ENCODE measurements around the gene CCT8.

The CCT8 gene, protein sequence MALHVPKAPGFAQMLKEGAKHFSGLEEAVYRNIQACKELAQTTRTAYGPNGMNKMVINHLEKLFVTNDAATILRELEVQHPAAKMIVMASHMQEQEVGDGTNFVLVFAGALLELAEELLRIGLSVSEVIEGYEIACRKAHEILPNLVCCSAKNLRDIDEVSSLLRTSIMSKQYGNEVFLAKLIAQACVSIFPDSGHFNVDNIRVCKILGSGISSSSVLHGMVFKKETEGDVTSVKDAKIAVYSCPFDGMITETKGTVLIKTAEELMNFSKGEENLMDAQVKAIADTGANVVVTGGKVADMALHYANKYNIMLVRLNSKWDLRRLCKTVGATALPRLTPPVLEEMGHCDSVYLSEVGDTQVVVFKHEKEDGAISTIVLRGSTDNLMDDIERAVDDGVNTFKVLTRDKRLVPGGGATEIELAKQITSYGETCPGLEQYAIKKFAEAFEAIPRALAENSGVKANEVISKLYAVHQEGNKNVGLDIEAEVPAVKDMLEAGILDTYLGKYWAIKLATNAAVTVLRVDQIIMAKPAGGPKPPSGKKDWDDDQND

DNA sequence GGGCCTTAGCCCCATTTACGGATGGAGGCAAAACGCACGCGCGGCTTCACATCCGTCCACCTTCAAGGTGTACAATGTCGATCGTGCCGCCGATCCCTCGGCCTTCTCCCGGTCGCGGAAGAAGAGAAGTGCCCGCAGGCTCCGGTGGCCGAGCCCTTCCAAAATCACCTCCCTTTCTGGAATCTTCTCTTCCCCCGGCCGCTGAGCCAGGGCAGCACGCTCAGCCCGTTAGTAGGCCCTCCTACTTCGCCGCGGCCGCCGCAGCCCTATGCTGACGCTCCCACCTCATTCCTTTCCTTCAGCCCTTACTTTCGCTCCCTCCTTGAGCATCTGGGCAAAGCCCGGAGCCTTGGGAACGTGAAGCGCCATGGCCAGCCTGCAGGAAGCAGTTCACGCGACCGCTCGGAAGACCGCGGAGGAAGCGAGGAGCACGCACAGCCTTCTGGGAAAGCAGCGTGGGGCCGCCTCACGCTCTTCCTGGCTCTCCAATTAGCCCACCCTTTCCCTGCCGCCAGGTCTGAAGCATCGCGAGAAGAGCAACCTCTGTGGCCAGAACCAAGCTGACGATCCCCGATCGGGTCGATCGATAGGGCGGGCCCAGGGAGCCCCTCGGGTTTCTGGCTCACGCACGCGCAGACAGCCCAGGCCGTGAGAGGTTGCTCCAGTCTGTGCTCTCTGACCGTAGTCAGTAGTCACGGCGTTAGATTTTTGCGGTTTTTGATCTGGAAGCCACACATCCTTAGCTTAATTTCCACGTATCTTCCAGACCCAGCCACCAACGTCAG lies at the start of gene CCT8:
Gene CCT8 (minus strand): TSS at position 427 of the 785 bp plus-strand sequence. CDS start 58 bp downstream, at position 369.
- peak; percentile 99 for DNase-seq (ENCODE audit: low read depth in 2 of 2)

DNA sequence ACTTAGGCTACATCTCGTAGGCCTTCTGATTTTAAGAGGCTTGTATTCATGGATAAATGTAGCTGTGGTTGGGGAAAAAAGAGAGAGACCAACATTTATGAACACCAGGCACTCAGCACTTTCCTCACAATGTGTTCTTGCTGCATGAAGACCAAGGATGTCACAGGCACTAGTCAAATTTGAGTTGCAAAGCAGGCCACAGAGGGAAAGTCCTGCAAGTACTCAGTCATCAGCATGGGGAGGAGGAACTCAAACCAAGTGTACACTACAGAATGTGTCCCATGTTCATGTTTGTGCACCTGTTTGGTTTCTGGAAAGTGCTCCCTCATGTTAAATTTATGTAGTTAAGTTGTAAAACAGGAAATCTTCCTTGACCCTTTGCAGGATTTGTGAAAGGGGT lies 48.3 kb upstream of the CCT8 start:
- DNase-seq (ENCODE audit: low read depth in 2 of 2) = no peak

DNA sequence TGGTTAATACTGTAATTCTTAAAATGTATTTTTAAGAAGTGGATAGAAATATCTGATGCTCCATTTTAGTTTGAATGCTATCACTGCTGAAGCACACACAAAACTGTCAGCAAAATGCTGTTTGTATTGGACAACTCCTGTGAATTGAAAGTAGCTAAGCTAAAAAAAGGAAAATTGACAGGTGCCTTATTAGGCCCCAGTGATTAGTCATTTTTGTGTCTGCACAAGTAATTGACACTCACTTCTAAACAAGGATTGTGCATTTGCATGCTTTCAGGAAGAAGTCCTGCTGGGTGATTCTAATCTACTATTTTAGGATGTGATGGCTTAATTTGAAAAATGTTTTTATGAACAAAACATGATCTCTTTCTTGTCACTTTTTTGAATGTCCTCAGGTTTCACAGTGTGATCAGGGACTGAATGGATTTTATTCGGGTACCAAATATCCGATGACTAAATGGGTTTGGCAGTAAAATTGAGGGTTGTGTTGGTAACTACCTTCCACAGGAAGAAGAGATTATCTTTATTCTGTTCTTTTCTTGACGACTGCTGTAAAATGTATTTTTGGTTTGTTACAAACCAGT lies 44.0 kb upstream of the CCT8 start:
- no peak for DNase-seq (ENCODE audit: low read depth in 2 of 2)

DNA sequence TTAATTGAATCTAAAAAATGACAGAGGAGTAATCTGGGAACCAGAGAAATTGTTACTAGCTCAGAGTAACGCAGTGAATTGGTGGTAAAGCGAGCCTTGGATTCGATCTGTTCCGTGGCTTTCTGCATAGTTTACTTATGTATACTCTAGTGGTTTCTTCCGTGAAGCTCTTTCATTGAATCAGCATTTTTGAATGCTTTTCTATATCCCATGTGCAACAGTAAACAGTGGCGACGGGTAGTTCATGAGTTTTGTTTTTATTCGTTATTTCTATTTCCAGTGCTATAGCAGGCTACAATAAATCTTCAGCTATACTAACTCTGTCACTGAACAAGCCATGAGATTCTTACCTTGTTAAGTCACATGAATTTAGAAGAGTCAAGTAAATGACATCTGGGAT lies 42.5 kb upstream of the CCT8 start:
- no peak for DNase-seq (ENCODE audit: low read depth in 2 of 2)

DNA sequence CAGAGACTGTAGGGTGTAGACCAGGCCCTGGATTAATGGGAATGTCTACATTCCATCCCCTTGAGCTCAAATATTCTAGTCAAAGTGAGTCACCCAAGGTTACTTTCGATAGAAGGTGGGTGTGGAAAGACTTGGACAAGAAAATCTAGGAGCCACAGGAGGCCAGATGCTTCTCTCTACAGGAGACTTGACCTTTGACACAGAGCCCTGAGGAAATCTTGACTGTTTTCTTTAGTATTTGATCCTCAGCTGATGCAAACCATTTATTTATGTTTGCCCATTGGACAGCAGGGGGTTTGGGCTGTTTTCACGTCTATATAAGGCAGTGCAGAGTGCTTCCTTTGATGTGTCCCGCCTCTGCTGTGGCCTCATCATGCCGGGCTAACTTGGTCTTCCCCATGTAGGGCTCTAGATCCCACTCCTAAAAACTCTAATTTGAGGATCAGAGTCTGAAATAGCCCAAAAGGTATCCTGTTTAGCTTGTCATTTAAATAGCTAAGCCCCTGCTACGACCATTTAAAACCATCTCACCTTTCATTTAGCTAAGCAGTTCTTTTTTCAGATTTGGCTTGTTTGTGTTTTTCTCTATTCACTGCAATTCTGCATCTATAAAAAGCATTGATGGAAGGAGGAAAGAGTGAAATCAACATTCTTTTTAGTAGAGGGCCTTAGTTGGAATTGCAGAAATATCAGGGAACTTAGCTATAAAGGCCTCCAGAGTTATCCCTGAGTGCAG lies 41.5 kb upstream of the CCT8 start:
- peak in 1 of 2 experiments; percentile 42 for DNase-seq (ENCODE audit: low read depth in 2 of 2)

DNA sequence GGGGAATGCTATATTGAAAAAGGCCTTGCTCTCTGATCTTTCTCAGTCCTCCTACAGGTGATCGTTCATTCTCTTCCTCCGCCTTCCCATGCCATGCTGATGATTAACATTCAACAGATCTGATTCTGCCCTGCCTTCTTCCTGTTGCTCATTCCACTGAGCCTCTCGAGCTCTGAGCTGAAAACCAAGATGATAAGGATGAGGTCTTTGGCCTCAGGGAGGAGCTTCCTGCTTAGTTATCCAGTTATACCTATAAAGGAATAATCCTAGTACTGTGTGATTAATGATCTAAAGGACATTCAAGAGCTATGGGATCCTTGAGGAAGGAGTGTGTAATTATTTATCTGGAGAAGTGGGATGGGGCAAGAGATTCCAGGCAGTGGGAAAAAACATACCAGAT lies 31.8 kb upstream of the CCT8 start:
- DNase-seq (ENCODE audit: low read depth in 2 of 2) = no peak

DNA sequence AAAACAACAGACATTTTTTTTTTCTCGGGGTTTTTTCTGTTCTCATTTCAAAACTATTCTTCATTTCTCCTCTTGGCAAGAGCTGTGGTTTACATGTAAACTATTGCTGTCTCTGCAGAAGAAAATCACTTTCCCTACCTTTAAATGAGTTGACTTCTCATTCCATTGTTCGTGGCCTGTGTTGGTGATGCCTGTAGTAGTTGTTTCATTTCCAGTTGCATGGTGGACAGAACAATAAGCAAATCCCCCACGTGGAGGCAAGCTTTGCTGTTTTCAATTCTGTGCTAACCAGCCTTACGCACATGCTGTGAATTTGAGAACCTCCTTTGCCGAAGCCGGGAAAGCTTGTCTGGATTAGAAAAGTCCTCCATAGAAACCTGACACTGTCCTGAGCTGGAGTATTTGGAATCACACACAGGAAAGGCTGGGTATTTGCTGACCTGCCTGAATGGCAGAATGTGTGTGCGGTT lies 30.8 kb upstream of the CCT8 start:
- no peak for DNase-seq (ENCODE audit: low read depth in 2 of 2)

DNA sequence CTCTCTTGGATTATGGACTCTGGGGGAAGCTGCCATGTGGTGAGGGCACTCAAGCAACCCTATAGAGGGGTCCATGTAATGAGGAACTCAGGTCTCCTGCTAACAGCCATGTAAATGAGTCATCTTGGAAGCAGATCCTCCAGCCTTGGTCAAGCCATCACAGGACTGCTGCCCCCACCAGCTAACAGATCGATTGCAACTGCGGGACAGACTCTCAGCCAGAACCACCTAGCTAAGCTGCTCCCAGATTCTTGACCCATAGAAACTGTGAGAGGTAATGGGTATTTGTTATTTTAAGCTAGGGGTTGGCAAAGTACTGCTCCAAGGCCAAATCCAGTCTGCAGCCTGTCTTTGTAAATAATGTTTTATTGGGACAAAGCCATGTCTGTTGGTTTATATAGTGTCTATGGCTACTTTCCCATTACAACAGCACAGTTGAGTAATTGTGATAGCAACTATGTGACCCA lies 29.4 kb upstream of the CCT8 start:
- DNase-seq (ENCODE audit: low read depth in 2 of 2) = no peak

DNA sequence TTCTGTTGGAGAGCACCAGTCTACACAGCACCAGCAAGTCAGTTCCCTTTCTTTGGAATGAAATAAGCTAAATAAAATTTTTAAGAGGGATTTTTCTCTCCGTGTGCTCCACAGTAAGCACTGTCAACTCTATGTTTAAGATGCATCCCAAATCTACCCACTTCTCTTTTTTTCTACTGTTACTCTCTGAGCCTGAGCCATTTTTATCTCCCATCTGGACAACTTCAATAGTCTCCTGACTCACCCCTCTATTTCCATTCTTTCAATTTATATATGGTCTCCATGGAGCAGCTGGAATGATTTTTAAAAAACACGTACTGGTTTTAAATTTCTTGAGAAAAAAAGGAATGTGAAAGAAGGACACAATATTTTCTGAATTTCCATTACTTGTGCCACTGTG lies 24.7 kb upstream of the CCT8 start:
- no peak for DNase-seq (ENCODE audit: low read depth in 2 of 2)

DNA sequence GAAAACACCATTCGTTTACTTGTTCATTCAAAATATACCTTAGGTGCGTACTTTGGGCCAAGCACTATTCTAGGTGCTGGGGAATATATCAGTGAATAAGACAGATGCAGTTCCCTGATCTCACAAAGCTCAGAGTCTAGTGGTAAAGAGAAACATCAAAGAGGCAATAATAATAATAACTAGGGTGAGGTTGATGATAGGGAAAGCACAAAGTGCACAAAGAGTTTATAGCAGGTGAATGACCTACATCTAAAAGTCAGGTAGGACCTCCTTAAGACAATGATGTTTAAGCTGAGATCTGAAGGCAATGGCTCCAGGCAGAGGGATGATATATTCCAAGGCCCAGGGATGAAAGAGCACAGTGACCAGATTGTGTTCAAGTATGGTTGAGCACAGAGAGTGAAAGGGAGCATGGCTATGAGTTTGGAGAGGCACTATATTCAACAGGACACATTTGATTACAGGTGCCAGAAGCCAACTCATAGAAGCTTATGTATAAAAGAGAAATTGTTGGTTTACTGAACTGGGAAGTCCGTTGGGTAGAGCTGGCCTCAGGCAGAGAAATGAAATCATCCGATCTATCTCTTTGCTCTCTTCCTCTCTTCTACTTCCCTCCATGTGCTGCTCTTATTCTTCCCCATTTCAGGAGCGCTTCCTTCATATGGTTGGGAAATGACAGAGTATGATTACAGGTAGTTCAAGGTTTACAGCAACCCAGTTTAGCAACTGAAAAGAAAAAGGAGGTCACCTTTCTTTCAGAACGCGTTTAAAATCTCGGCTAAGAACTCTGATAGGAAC lies 23.0 kb upstream of the CCT8 start:
- DNase-seq (ENCODE audit: low read depth in 2 of 2) = no peak

DNA sequence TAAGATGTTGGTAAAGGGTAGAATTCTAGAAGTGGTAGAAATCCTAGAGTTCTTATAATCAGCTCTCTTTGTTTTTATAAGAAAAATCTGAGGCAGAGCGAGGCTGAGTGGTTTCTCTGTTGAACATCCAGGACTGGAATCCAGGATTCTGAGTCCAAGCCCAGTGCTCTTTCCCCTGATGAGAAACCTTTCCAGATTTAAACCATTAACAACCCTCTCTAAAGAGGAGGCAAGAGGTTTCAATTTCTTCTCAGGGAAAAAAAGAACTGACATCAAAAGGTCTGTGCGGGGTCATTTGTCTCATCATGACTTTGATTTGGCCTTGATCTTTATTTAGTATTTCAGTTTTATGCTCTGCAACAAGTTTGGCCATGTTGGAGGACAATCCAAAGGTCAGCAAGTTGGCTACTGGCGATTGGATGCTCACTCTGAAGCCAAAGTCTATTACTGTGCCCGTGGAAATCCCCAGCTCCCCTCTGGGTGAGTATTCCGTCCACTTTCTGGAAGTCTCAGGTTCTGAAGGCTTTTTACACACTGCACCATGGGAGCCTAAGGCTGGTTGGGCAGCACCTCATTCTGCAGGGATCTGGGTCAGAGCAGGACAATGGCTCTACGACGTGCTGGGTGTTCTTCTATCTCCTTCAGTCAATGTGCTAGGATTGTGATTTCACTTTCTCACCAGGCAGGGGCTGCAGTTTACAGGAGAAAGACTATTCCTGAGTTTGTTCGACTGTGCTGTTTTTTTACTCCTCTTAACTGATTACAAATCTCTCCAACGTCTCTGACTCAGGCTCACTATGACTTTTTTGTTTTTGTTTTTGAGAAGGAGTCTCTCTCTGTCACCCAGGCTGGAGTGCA lies 18.9 kb upstream of the CCT8 start:
- no peak for DNase-seq (ENCODE audit: low read depth in 2 of 2)

DNA sequence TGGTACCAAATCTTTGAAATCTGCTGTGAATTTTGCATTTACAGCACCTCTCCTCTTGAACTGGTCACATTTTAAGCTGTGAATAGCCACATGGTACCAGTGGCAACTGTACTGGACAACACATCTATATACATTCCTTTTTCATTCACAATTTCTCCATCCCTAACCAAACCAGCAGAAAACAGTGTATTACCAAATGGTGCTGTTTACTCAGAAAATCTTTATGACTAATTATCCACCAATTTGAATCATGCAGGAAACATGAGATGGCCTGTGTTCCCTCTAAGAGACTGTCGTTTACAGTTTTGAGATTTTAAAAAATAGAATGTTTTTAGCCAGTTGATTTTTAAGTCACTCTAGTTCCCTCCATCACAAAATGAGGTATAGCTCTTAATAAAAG lies 17.6 kb upstream of the CCT8 start:
- peak; percentile 40 for DNase-seq (ENCODE audit: low read depth in 2 of 2)

DNA sequence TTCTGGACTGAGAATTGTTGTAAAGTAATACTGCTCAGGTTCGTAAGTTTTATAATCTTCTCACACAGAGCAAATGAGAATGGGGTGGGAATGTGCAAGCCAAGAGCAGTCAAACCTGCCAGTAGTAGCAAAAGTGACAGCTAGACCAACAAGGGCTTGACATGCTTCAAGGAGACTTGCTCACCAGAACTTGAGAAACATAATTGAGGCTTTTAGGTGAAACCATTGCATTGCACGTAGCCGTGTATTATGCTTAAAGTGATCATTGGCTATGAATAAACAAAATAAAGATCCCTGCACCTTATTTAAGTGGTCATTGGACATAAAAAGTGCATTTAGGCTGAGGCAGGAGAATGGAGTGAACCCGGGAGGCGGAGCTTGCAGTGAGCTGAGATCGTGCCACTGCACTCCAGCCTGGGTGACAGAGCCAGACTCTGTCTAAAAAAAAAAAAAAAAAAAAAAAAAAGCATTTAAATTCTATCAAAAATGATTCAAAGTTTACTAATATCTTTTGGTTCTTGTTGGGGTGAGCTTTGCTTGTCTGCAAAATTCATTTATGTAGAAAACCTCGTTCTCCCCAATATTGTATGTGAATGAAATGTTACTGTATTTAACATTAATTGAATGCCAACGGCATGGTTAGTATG lies 11.8 kb upstream of the CCT8 start:
- DNase-seq (ENCODE audit: low read depth in 2 of 2) = no peak

DNA sequence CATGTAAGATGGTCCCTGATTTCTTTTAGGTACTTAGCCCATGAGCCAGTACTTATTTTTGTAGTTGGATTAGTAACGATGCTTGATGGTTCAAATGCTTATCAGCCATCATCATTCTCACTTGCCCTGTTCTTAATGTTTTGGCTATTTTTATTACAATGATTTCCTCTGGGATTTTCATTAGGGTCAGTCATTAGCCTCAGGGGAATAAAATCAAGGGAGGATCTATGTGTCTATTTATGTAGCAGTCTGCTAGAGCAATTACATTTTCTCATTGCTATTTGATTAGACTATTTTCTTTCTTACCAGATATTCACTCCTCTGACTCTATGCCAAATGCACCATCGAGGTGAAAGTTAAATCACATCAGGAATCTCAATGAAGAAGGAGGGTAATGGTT lies 10.9 kb upstream of the CCT8 start:
- DNase-seq (ENCODE audit: low read depth in 2 of 2) = no peak

DNA sequence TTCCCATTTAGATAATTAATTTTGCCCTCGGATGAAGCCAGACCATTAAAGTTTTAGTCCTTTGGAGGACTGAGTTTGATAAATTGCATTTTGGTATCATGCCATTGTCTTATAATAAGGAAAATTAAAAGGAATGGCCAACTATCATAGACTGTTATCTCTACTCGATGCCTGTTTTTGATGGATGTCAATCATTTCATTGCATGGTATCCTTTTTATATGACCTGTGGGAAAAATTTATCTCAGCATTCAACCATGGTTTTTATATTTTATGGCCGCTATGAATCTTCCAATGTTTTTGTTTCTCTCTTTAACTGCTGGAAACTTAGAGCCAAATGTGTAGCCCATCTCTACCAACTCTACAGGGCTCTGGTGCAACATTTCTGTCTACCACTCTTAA lies 9.9 kb upstream of the CCT8 start:
- DNase-seq (ENCODE audit: low read depth in 2 of 2) = no peak

DNA sequence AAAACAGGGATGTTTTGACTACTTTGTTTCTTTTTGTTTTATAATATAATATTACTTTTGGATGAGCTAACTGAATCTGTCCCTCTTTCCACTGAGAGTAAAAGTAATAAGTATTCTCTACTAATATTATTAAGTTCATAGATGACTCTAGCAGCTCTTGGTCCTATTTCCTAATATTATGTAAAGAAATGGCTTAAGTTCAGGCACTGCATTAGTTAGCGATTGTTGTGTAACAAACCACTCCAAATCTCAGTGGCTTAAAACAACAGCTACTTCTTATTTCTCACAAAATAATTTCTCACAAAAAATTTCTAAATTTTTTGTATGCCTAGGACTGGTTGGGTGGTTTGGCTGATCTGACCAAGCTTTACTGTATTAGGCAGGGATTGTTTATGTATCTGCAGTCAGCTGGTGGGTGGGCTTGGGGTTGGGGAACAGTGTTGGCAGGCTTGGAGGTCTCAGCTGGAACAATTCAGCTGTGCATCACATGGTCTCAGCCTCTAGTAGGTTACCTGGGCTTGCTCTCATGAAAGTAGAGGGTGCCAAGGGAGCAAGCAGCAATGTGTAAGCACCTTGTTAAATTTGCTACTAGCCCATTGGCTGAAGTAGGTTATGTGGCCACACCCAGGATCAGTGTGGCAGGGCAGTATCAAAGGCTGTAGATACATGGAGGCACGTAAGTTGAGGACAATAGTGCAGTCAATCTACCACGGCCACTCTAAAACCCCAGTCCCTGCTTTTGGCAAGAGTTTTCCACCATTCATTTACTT lies 8.8 kb upstream of the CCT8 start:
- no peak for DNase-seq (ENCODE audit: low read depth in 2 of 2)

DNA sequence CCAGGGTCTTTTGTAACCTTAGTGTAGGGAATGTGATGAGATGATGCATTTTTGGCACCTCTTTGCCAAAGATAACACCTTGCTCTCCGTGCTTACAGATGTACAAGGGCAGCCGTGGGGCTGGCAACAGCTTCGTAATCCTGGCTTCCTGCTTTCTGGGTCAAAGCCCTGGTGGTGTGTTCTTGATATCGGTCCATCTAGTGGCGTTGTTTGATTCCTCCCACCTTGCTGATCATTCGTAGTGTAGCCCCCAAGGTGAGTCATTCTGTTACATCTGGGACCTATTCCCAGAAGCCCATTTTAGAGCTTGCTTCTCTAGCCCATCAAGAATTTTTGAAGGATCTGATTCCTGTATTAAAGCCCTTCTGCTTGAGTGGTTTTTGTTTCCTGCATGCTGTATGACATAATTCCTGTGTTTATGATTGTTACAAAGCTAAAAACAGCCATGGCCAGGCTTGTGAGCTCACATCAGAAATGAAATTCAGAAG lies 7.0 kb upstream of the CCT8 start:
- DNase-seq (ENCODE audit: low read depth in 2 of 2) = no peak

Data from fibroblast of skin of left biceps (primary cell).